Measurements from ENCODE around the gene CHN1.

CHN1 gene

GRCh38 chr2:174924061-174924693 lies 81.0 kb downstream of the CHN1 start:
- no peak for DNase-seq (ENCODE audit: low spot score)

- DNase-seq (ENCODE audit: low spot score), result no peak
Measured at GRCh38 chr2:174919947-174920595, 85.1 kb downstream of the CHN1 start.

GRCh38 chr2:174918886-174919526 lies 86.2 kb downstream of the CHN1 start:
- no peak for DNase-seq (ENCODE audit: low spot score)

GRCh38 chr2:174916270-174916930 lies 88.8 kb downstream of the CHN1 start:
- no peak for DNase-seq (ENCODE audit: low spot score)

- no peak for DNase-seq (ENCODE audit: low spot score)
Measured at GRCh38 chr2:174914853-174915760, 90.1 kb downstream of the CHN1 start.

- no peak for DNase-seq (ENCODE audit: low spot score)
Measured at GRCh38 chr2:174908284-174908683, 96.9 kb downstream of the CHN1 start.

- no peak for DNase-seq (ENCODE audit: low spot score)
Measured at GRCh38 chr2:174903264-174903556, 102.0 kb downstream of the CHN1 start.

GRCh38 chr2:174902506-174903263 lies 102.5 kb downstream of the CHN1 start:
- no peak for DNase-seq (ENCODE audit: low spot score)

- DNase-seq (ENCODE audit: low spot score), result no peak
Measured at GRCh38 chr2:174901075-174901474, 104.1 kb downstream of the CHN1 start.

- DNase-seq (ENCODE audit: low spot score), result no peak
Measured at GRCh38 chr2:174897286-174897685, 107.9 kb downstream of the CHN1 start.

GRCh38 chr2:174893018-174893417 lies 112.2 kb downstream of the CHN1 start:
- no peak for DNase-seq (ENCODE audit: low spot score)

- DNase-seq (ENCODE audit: low spot score), result no peak
Measured at GRCh38 chr2:174892546-174892945, 112.6 kb downstream of the CHN1 start.

GRCh38 chr2:174888646-174889271 lies 116.4 kb downstream of the CHN1 start:
- DNase-seq (ENCODE audit: low spot score), result no peak

GRCh38 chr2:174888146-174888545 lies 117.0 kb downstream of the CHN1 start:
- DNase-seq (ENCODE audit: low spot score), result no peak

- no peak for DNase-seq (ENCODE audit: low spot score)
Measured at GRCh38 chr2:174882416-174882815, 122.8 kb downstream of the CHN1 start.

- DNase-seq (ENCODE audit: low spot score), result no peak
Measured at GRCh38 chr2:174881678-174882077, 123.5 kb downstream of the CHN1 start.

GRCh38 chr2:174878537-174879147 lies 126.5 kb downstream of the CHN1 start:
- DNase-seq (ENCODE audit: low spot score), result no peak

- no peak for DNase-seq (ENCODE audit: low spot score)
Measured at GRCh38 chr2:174877751-174878150, 127.4 kb downstream of the CHN1 start.

- DNase-seq (ENCODE audit: low spot score), result no peak
Measured at GRCh38 chr2:174877301-174877700, 127.9 kb downstream of the CHN1 start.

- DNase-seq (ENCODE audit: low spot score), result no peak
Measured at GRCh38 chr2:174874085-174874484, 131.1 kb downstream of the CHN1 start.
